Stomach (tissue), 4 donors: ENCODE results near the gene PRKAG1.

ENCODE experiments used
- POLR2A ChIP-seq, 4 donors: fragments of 450-650 bp; IDR thresholded peaks; one replicate each; pipeline ENCODE4 v1.6.1; 2016; ENCODE audit warnings: antibody characterized with exemption in 4 of 4, control low read depth in 2 of 4, mild to moderate bottlenecking in 1 of 4, moderate library complexity in 1 of 4
- TF ChIP-seq, protein P1 (sequence below), 7 experiments: fragments of 450-650 bp in 4 of 7; fragments of 200-600 bp in 3 of 7; sonication (generic) in 3 of 7; IDR thresholded peaks; one replicate each; pipeline ENCODE4 v1.5.1; 2016 to 2019; ENCODE audit warnings: antibody characterized with exemption in 7 of 7, control low read depth in 2 of 7, mild to moderate bottlenecking in 1 of 7

DNA sequence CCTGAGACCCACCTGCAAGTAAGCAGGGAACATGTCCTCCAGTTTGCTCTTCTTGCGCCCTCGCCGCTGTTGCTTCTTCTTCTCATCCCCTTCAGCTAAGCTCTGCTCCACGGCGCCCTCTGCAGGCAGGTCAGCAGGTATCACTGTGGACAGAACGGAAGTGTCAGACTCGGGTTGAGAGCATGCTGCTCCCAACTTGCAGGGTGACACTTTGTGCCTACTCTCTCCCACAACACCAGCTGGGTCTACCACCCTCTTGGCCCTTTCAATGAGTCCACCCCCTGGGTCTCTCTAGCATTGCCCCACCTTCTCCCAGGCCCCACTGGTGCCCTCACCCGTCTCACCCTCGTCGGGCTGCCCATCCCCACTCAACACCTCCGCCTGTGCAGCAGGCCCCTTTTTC lies 25.3 kb upstream of the PRKAG1 start:
- TF ChIP-seq, protein P1, sequence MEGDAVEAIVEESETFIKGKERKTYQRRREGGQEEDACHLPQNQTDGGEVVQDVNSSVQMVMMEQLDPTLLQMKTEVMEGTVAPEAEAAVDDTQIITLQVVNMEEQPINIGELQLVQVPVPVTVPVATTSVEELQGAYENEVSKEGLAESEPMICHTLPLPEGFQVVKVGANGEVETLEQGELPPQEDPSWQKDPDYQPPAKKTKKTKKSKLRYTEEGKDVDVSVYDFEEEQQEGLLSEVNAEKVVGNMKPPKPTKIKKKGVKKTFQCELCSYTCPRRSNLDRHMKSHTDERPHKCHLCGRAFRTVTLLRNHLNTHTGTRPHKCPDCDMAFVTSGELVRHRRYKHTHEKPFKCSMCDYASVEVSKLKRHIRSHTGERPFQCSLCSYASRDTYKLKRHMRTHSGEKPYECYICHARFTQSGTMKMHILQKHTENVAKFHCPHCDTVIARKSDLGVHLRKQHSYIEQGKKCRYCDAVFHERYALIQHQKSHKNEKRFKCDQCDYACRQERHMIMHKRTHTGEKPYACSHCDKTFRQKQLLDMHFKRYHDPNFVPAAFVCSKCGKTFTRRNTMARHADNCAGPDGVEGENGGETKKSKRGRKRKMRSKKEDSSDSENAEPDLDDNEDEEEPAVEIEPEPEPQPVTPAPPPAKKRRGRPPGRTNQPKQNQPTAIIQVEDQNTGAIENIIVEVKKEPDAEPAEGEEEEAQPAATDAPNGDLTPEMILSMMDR (IDR thresholded peaks at IDR 0.05): peak in 4 of 7 experiments; percentile 36 to 52 (median 46)
- no peak for TF ChIP-seq POLR2A (IDR thresholded peaks at IDR 0.05)
